Activated T-cell treated with anti-CD3 and anti-CD28 coated beads, Interleukin-2, amount 50 U/mL, for 48 hours (primary cell): ENCODE results near the gene SRRD.

Experiments used
- DNase-seq, 2 experiments: peaks; one replicate each; pipeline ENCODE4 v3.0.0-alpha.2; 2020

The SRRD gene

DNA sequence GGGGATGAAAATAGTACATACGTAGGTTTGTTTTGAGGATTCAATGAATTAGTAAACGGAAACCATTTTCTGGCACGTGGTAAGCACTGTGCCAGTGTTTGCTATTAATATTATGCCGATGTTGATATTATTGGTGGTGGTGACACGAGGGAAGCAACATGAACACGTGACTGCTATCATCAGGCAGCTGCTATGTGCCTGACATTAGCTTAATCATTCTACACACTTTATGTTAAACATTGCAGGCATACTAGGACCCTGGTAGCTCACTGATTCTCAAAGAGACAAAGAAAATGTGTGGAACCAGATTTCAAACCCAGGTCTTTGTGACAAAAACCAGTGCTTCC, 656 bp downstream of the SRRD start:
- no peak for DNase-seq

DNA sequence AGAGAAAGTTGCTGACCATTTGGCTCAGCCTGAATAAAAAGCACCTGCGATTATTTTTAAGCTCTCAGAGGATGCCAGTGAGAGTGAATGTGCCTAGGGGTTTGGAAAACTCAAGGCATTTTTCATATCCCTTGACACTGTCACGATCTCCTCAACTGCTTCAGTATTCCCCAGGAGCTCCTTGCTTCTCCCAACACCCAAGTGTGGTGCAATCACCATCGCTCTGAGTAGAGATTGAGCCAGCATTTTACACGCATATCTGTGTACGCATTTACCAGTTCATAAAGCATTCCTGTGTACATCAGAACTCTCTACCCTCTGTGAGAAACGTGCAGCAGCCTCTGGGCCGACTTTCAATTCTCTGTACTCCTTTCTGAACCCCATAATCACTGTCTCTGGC, 1.3 kb downstream of the SRRD start:
- no peak for DNase-seq

DNA sequence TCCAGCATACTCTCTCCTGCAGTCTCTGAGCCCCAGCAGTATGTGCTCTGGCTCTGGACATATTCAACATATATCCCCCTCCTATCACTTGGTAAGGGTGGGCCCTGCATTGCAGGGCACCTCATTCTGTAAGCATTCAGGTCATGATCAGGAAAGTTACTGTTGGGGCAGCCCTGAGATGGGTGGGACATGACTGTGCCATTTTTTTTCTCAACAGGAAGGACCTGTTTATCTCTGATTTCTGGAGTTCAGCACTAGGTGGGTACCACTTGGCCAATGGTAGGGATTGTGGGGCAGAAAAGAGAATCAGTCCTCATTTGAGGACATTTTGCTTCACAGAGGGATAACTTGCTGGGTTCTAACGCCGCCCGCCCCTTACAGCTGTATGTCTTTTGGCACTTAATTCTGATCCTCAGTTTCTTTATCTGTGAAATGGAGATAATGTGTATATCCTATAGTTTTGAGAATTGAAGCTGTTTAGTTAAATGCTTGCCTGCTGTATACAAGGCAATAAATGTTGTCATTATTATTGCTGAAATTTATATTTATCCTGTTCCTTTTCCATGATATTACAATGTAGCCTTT, 2.2 kb downstream of the SRRD start:
- no peak for DNase-seq

DNA sequence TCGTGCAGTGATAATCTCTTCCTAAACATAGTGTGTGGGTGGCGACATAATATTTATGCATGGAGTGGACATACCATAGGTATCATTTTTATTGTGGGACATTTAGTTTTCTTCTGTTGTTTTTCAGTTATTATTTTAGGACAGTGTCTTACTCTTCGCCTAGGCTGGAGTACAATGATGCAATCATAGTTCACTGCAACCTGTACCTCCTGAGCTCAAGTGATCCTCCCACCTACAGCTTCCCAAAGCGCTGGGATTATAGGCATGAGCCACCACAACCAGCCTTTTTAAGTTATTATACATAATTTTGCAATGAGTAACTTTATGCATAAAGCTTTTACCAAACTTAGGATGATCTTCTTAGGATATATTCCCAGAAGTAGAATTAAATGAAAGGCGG, 2.7 kb downstream of the SRRD start:
- DNase-seq = no peak

DNA sequence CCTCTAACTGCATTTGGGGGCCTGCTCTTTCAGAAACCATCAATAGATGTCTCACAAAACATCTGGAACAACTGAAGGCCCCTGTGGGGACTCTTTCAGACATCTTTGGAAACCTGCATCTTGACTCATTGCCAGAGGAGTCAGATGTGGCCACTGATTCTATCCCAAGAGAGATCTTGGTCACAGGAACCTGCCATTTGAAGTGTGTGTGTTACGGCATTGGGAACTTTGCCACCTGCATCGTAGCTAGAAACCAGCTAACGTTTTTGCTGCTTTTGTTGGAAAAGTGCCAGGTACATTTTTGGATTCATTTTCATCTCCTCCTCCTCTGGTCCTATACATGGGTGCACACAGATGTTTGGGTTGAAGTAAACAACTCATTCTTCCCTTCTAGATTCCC, 4.3 kb downstream of the SRRD start:
- DNase-seq = no peak

DNA sequence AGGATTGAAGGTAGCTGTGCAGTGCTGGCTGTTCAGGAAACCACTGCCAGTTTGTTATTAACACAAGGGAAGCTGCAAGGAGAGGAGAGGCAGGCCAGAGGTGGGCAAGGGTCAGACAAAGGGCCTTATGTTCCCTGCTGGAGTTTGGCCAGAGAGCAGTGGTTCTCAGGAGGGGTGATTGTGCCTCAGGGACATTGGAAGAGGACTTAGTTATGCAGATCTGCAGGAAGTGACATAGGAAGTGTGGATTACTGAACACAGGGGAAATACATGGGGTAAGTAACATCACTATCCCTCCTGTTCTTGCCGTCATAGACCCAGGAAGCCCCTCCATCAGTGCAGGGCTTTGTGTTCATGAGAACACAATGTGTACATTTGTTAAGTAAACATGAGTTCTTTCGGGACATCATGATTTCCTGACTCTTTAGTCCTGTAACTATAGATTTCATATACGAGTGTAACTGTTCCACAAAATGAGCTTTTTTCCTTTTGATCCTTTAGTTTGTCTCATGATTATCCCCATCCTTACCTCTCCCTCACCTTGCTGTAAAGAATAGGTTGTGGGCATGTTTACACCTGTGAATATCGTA, 5.9 kb downstream of the SRRD start:
- no peak for DNase-seq

DNA sequence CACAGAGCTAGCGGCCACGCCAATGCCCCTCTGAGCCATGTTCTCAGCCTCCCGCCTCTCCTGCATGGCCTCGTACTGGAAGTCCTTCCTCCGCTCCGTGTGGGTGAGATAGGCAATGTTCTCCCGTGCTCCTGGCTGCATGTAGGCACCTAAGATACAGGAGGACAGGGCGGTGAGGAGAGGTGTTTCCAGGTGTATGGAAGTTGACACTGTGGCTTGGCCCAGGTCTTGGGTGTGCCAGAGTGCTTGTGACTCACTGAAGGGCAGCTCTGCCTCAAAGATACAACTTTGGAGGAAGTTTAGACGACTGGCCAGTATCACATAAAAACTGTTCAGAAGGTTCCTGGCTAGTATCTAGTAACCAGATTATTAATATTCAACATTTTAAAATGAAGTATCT, 8.5 kb downstream of the SRRD start:
- DNase-seq = no peak

DNA sequence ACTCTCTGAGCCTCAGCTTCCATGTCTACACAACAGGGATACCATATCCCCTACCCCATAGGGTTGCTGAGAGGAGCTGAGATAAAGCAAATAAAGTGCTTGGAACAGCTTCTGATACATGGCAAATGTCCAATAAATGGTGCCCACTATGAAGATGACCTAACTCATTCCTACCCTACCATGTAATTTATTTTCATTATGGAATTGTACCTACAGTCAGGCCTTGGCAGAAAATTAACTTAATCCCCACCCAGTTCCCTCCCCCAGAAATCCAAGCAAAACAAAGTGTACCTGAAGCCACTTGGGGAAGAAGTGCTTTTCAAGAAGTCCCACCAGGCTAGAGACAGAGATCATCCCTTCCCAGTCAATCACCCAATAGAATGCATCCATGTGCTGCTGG, 10.8 kb downstream of the SRRD start:
- no peak for DNase-seq

DNA sequence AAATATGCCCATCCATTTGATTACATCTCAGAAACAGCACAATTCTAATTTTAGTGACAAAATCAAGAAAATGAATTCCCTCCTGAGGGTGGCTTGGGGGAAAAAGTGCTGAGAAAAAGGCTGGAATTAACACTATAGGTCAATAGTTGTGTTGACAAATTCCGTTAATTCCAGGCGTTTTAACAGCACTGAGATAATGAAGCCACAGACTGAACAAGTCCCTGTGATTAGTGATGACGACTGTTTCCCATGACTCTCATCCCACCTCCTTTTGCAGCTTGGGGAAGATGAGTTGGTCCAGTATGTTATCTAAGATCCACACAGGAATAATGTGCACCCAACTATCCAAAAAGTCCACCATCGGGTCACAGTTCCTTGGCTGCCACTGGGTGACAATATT, 12.8 kb downstream of the SRRD start:
- DNase-seq = no peak

DNA sequence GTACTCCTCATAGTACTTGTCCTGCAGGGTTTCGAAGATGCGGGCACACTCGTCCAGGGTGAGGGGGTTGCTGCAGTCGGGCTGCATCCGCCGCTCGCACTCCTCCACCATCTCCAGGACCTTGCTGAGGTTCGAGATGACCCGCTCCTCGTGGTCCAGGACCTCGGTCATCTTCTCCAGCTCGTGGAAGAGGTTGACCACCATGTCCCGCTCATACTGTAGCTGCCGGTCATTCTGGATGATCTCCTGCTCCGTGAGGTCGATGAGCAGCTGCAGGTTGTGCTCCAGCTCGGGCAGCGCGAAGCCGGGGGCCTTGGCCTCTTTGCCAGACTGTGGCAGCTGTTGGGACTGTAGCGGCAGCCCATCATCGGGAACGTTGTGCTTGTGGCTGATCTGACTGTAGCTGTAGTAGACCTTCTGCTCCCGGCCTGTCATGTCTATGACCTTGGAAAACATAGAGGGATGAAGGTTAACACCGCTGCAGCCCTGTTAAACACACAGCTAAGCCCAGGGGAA, 15.6 kb downstream of the SRRD start:
- DNase-seq = no peak

DNA sequence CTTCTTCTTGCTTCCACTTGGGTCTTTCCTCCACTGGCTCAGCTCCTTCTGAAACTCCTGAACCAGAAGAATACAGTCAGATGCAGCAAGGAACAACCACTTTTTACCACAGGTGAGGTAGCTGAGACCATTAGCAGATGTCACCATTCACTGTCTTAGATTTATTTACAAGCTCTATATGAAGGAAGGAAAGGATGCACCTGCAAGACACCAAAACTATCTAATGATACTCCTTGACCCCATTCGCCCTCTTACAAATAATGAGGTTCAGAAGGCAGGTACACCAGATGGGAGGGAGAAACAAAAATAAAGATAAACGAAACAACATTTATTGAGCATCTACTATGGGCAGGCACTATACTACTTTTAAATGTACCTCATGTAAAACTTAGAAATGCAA, 18.3 kb downstream of the SRRD start:
- DNase-seq = no peak

DNA sequence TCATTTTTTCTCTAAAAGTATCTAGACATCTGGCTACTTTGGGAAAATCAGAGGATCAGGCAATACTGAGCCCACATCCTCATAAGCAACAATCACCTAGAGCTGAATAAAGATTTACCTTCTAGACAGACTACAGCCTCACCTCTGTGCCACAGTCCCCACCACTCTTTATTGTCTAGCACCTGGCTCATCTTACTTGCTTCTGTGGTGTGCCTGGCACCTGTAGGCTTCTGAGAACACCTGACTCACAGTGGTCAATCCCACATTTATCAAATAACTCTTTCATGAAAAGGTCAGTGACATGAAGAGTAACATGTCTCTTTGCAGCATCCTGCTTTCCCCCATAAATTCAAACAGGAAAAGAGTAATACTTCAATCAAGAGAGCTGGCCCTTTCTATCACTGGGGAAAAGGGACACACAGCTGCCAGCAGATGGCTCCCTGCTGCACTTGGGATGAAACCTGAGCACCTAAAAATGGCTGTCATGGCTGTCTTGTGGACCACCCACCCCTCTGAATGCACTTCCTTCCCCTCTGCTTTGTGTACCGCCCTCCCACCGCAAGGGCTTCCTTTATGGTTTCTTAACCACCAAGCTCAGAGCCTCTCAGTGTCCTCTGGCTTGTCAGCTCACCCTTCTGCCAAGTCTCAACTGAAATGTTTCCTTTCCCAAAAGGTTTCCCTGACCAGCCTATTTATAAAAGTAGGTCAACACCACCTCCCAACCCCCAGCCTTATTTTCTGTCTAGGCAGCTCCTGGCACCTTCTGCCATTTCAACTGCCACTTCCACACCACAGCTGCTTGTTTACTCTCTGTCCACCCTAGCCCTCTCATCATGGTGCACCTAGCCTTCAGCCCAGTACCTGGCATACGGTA, 19.2 kb downstream of the SRRD start:
- DNase-seq = peak; percentile 57 to 64

DNA sequence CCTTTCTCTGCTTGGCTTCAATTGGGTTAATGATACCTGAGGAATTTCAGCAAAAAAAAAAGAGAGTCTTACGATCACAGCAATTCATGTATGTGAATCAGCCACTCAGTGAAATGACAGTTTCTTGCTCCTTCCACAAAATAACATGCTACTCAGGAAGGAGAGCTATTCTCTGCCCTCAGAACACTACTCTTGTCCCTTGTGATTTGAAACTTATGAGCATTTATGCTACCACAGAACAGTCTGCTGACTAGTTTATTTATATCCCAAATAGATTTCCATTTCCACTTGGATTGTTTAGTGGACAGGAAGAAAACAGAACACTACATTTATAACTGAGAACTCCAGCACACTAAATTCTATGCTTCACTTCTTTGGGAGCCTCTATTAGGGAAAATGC, 20.1 kb downstream of the SRRD start:
- DNase-seq = no peak

DNA sequence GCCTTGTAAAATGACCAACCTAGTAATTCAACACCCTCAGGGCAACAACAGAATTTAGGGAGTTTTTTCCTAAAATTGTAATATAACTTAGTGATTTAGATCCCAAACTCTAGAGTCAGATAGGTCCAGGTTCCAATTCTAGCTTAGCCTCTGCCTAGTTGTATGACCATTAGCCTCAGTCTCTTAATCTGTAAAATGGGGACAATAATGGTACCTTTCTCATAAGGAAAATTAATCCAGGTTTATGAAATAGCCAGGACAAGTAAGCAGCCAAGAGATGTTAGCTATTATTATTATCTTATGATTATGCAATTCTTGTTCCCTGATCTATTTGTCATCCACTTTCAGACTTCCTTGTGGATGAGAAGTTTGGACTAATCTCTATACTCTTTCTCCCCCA, 24.5 kb downstream of the SRRD start:
- no peak for DNase-seq

DNA sequence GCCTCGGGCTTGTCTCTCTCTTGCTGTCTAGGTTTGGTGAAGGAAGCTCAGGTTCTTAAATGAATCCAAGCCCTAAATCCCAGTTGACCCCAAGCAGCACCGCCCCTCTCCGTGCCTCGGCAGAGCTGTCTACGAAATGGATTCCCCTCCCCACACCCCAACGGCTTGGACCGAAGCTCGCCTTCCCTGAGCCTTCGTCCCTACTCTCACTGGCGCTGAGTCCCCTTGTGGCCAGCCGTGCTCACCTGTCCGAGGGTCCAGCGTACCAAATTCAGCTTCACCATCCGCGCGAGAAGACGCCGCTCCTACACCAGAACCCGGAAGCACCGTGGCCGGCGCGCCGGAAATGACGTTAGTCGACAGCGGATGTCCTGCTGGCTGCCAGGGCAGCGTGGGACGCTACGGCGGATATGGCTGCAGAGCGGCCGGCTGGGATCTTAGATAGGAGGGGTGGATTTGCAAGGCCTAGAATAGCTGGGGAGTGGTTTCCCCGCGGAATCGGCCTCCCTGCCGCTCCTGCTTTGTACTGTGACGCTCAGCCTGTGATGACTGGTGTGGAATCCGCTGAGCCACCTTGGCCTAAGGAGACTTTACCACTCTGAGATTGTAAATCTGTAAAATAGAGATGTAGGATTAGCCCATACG, 28.6 kb downstream of the SRRD start, which contains the start of gene TFIP11:
Gene TFIP11 (minus strand): TSS at position 325 of the 645 bp plus-strand sequence. CDS start 2,201 bp downstream, outside the sequence.
- DNase-seq = peak; percentile 95 to 96

DNA sequence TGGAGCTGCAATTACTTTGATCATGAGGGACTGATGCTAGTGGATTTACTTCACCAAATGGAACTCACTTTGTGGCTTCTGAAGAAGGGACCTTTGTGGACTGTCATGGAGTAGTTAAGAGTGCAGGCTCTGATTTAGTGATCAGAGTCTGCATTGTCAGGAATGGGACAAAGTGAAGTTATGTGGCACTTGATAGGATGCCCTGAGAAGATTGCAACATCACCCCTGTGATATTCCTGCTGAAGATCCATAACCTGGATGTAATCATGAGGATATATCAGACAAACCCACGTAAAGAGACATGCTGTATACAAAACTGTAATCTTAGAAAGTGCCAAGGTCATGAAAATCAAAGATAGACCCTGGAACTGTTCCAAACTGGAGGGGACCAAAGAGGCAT, 30.2 kb downstream of the SRRD start:
- no peak for DNase-seq

DNA sequence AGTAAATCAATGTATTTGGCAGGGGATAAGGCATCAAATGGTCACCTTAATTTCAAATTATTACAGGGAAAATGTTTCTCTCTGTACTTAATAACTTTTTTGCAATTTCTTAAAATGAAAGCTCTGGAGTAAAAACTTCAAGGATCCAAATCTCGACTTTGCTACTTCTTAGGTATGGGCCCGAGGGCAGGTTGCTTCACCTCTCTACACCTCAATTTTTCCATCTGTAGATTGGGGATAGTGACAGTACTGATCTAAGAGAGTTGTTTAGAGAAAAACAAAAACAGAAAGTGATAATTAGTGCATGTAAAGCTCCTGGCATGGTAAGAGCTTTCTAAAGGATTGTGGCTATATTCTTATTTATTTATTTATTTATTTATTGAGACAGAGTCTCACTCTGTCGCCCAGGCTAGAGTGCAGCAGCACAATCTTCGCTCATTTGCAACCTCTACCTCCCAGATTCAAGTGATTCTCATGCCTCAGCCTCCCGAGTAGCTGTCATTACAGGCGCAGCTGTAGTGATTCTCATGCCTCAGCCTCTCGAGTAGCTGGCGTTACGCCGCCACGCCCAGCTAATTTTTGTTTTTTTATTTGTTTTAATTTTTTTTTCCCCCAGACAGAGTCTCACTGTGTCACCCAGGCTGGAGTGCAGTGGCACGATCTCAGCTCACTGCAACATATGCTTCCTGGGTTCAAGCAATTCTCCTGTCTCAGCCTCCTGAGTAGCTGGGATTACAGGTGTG, 30.9 kb downstream of the SRRD start:
- DNase-seq = no peak

DNA sequence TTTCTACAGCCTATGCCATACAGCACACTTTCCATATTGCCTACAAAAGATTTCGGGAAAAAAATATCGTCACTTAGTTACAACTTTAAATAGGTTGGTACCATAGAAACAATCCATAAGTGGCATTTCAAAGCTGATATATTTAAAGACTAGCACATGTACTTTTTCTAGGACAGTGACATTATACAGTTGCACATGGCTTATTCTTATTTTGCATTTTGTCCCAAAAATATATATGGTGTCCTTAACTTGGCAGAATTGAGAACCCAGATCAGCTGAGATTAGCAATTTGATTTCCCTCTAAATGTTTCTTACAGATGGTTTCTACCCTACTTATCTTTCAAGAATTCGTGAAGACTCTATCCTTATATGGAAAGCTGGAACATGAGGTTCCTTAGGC, 32.3 kb downstream of the SRRD start:
- DNase-seq = no peak

DNA sequence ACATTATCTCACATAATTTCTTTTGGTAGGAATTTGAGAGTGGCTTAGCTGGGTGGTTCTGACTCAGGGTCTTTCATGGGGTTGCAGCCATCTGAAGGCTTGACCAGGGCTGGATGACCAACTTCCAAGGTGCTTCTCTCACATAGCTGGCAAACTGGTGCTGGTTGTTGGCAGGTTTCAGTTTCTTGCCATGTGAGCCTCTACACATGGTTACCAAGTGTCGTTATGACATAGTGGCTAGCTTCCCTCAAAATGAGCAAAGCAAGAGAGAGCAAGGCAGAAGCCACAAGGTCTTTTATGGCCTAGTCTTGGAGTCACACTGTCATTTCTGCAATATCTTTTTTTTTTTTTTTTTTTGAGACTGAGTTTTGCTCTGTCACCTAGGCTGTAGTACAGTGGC, 32.8 kb downstream of the SRRD start:
- DNase-seq = no peak

DNA sequence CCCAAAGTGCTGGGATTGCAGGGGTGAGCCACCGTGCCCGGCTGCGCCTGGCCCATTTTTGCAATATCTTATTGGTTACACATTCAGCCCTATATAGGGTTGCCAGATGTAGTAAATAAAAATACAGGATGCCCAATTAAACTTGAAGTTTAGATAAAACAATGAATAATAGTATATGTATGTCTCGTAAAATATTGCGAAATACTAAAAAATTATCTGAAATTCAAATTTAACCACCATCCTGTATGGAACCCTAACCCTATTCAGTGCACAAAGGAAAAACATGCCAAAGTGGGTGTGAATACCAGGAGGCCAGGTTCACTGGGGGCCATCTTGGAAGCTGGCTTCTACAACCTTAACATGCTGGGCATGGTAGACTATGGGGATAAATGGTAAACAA, 33.8 kb downstream of the SRRD start:
- DNase-seq = no peak

DNA sequence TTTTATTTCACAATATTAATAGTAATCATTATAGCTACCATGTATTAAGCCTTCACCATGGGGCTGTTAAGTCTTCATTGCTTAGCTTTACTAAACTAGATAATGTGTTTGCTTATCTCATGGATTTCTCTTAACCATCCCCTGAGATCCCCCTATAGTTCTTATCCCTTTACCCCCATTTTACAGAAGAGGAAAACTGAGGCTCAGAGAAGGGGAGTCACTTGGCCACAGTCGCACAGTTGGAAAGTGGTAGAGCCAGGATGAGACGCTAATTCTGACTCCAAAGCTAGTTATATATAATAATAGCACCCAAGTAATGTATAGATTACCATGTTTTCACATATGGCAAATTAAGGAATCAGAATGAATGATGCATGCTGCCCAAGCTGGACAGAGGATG, 38.3 kb downstream of the SRRD start:
- DNase-seq = no peak

DNA sequence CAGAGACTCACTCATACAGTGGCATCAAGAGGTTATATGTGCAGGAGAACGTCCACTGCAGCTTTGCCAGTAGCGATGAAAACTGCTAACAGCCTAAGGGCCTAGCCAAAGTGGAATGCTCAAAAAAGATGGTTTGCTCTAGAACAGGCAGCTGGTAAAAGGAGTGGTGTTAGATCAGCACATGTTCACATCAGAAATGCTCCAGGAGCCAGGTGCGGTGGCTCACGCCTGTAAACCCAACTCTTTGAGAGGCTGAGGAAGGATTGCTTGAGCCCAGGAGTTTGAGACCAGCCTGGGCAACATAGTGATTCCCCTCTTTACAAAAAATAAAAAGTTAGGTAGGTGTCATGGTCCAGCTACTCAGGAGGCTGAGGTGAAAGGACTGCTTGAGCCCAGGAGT, 38.9 kb downstream of the SRRD start:
- no peak for DNase-seq

DNA sequence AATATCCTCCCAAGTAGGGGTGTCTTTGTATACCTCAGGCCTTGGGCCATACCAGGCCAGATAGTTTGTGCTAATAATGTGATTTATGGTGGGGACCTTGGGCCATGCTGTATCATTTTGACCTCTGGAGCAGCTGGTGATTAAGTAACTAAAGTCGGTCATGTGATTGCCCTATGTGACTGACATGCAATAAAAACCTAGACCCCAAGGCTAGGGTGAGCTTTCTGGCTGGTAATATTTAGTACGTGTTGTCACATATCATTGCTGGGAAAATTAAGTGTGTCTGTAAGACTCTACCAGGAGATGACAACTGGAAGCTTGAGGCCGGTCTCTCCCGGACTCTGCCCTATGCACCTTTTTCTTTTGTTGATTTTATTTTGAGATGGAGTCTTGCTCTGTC, 41.2 kb downstream of the SRRD start:
- DNase-seq = no peak
